H9 (cell line): ENCODE results near the gene SLC49A4. TPM values are rescaled to one million over a fixed set of nuclear protein-coding genes. Genes with fewer than 3 reads are reported as not detected.

ENCODE experiments used
- DNase-seq: peaks from one replicate; pipeline ENCODE4 v3.0.0-alpha.2; 2017
- H2AFZ ChIP-seq: one replicate; pipeline ENCODE4 v1.6.1; 2013; ENCODE audit warnings: mild to moderate bottlenecking, low read length, control low read depth, moderate library complexity
- H2AK5ac ChIP-seq: 2 replicates; pipeline ENCODE4 v1.6.1; 2013; ENCODE audit warnings: low read length, control low read depth, mixed read lengths; ENCODE audit not compliant: insufficient read length
- H2BK120ac ChIP-seq: one replicate; pipeline ENCODE4 v1.6.1; 2013; ENCODE audit warnings: low read depth, mild to moderate bottlenecking, low read length, control low read depth, inconsistent platforms; ENCODE audit not compliant: poor library complexity, severe bottlenecking
- H2BK12ac ChIP-seq: 2 replicates; pipeline ENCODE4 v1.6.1; 2013; ENCODE audit warnings: low read length, control low read depth, mixed read lengths, low read depth; ENCODE audit not compliant: insufficient read length
- H2BK15ac ChIP-seq: 2 replicates; pipeline ENCODE4 v1.6.1; 2013; ENCODE audit warnings: low read depth, low read length, control low read depth
- H2BK20ac ChIP-seq: one replicate; pipeline ENCODE4 v1.6.1; 2013; ENCODE audit warnings: low read depth, mild to moderate bottlenecking, low read length, control low read depth, inconsistent platforms; ENCODE audit not compliant: poor library complexity, severe bottlenecking
- H2BK5ac ChIP-seq: 2 replicates; pipeline ENCODE4 v1.6.1; 2013; ENCODE audit warnings: low read length, control low read depth, mixed read lengths; ENCODE audit not compliant: insufficient read length
- H3K14ac ChIP-seq: 2 replicates; pipeline ENCODE4 v1.6.1; 2013; ENCODE audit warnings: low read length, control low read depth; ENCODE audit not compliant: insufficient read depth
- H3K18ac ChIP-seq: 2 replicates; pipeline ENCODE4 v1.6.1; 2013; ENCODE audit warnings: low read depth, mild to moderate bottlenecking, mixed read lengths, low read length, control low read depth; ENCODE audit not compliant: insufficient read length
- H3K23ac ChIP-seq: 2 replicates; pipeline ENCODE4 v1.6.1; 2013; ENCODE audit warnings: low read length, control low read depth, mixed read lengths, low read depth; ENCODE audit not compliant: insufficient read length
- H3K23me2 ChIP-seq: 2 replicates; pipeline ENCODE4 v1.6.1; 2013; ENCODE audit warnings: low read depth, mild to moderate bottlenecking, mixed read lengths, low read length, control low read depth; ENCODE audit not compliant: insufficient read length, poor library complexity, severe bottlenecking
- H3K27ac ChIP-seq: 2 replicates; pipeline ENCODE4 v1.5.1; 2013; ENCODE audit warnings: low read length, control low read depth, mixed read lengths, low read depth; ENCODE audit not compliant: insufficient read length
- H3K27me3 ChIP-seq: 2 replicates; pipeline ENCODE4 v1.6.1; 2013; ENCODE audit warnings: low read length, control low read depth, inconsistent platforms; ENCODE audit not compliant: insufficient read depth
- H3K4ac ChIP-seq: 2 replicates; pipeline ENCODE4 v1.6.1; 2013; ENCODE audit warnings: low read depth, mild to moderate bottlenecking, control low read depth, inconsistent platforms, low read length, moderate library complexity
- H3K4me1 ChIP-seq: 2 replicates; pipeline ENCODE4 v1.6.1; 2013; ENCODE audit warnings: low read length, control low read depth, inconsistent platforms; ENCODE audit not compliant: insufficient read depth
- H3K4me2 ChIP-seq: 2 replicates; pipeline ENCODE4 v1.6.1; 2013; ENCODE audit warnings: low read length, control low read depth, mixed read lengths; ENCODE audit not compliant: insufficient read length, insufficient read depth
- H3K56ac ChIP-seq: 2 replicates; pipeline ENCODE4 v1.6.1; 2013; ENCODE audit warnings: low read depth, mild to moderate bottlenecking, mixed read lengths, low read length, control low read depth; ENCODE audit not compliant: insufficient read length
- H3K79me1 ChIP-seq: 2 replicates; pipeline ENCODE4 v1.6.1; 2013; ENCODE audit warnings: low read depth, mild to moderate bottlenecking, moderate library complexity, low read length, control low read depth, inconsistent platforms; ENCODE audit not compliant: insufficient read depth, poor library complexity, severe bottlenecking
- H3K79me2 ChIP-seq: 2 replicates; pipeline ENCODE4 v1.6.1; 2013; ENCODE audit warnings: low read length, control low read depth, inconsistent platforms; ENCODE audit not compliant: insufficient read depth
- H3K9ac ChIP-seq: 2 replicates; pipeline ENCODE4 v1.6.1; 2013; ENCODE audit warnings: low read length, control low read depth, mixed read lengths; ENCODE audit not compliant: insufficient read length; ENCODE audit errors: extremely low read depth
- H3K9me3 ChIP-seq: one replicate; pipeline ENCODE4 v1.6.1; 2013; ENCODE audit warnings: low read depth, low read length, inconsistent platforms; ENCODE audit not compliant: control insufficient read depth
- H3T11ph ChIP-seq: one replicate; pipeline ENCODE4 v1.6.1; 2013; ENCODE audit warnings: mild to moderate bottlenecking, low read length, control low read depth, inconsistent platforms
- H4K20me1 ChIP-seq: one replicate; pipeline ENCODE4 v1.6.1; 2013; ENCODE audit not compliant: control insufficient read depth, insufficient read length, insufficient read depth
- H4K5ac ChIP-seq: 2 replicates; pipeline ENCODE4 v1.6.1; 2013; ENCODE audit warnings: low read depth, mild to moderate bottlenecking, mixed read lengths, low read length, control low read depth; ENCODE audit not compliant: insufficient read length
- H4K8ac ChIP-seq: replicated peaks from 2 replicates; pipeline ENCODE4 v1.6.1; 2013; ENCODE audit warnings: low read length, control low read depth, mixed read lengths, low read depth; ENCODE audit not compliant: insufficient read length
- H4K91ac ChIP-seq: 2 replicates; pipeline ENCODE4 v1.6.1; 2013; ENCODE audit warnings: low read depth, mild to moderate bottlenecking, moderate library complexity, mixed read lengths, low read length, control low read depth; ENCODE audit not compliant: insufficient read length
- H3K27ac Mint-ChIP-seq, 3 experiments: 2 replicates in 2 of 3; 3 replicates in 1 of 3; pipeline ENCODE4 v1.8.0; 2020 to 2021; ENCODE audit warnings: mixed read lengths in 3 of 3, mild to moderate bottlenecking in 1 of 3, moderate library complexity in 1 of 3
- H3K27me3 Mint-ChIP-seq: 2 replicates; pipeline ENCODE4 v1.8.0; 2021; ENCODE audit warnings: low read depth, mild to moderate bottlenecking, moderate library complexity, mixed read lengths
- H3K36me3 Mint-ChIP-seq, 3 experiments: 2 replicates in 2 of 3; 3 replicates in 1 of 3; pipeline ENCODE4 v1.8.0; 2020 to 2021; ENCODE audit warnings: low read depth in 3 of 3, mixed read lengths in 3 of 3; ENCODE audit not compliant: insufficient read depth in 1 of 3
- H3K4me1 Mint-ChIP-seq, 2 experiments: 2 replicates each; pipeline ENCODE4 v1.8.0; 2020; ENCODE audit warnings: mixed read lengths in 2 of 2
- H3K4me3 Mint-ChIP-seq, 2 experiments: 2 replicates in 1 of 2; 3 replicates in 1 of 2; pipeline ENCODE4 v1.8.0; 2020 to 2021; ENCODE audit warnings: mild to moderate bottlenecking in 2 of 2, mixed read lengths in 2 of 2, moderate library complexity in 1 of 2
- H3K9me3 Mint-ChIP-seq, 2 experiments: 2 replicates in 1 of 2; 3 replicates in 1 of 2; pipeline ENCODE4 v1.8.0; 2020; ENCODE audit warnings: mild to moderate bottlenecking in 2 of 2, mixed read lengths in 2 of 2, moderate library complexity in 1 of 2
- CTCF ChIP-seq: fragments of 200-600 bp; sonication (generic); conservative IDR thresholded peaks from 3 replicates; pipeline ENCODE4 v1.8.0; 2021; ENCODE audit warnings: antibody characterized with exemption, mild to moderate bottlenecking
- WGBS: extraction: QIAGEN DNeasy Blood & Tissue Kit; methylation state at CpG from one replicate; pipeline ENCODE4 v1.1.7; 2013; ENCODE audit warnings: missing lambda C conversion rate, low lambda C conversion rate, mixed read lengths; ENCODE audit not compliant: insufficient read length; ENCODE audit errors: extremely low coverage; 5-methylcytosine and 5-hydroxymethylcytosine counted together
- total RNA-seq: library from RNA; stranded (reverse); gene quantifications from 2 replicates; pipeline ENCODE4 v1.2.1, GENCODE V29; 2021

SLC49A4 gene
- total RNA-seq, 1 experiment from 2014 or later, result 10.7 TPM

GRCh38 chr3:122916084-122916483 lies 121.2 kb downstream of the SLC49A4 start:
- Histone ChIP-seq H3K18ac (no peak overlapping the region), H3K27me3 (no peaks in the 10 kb centered on the region; the same call in 1 of the 2 replicates), H3K56ac (no peak overlapping the region), H3T11ph (no peak overlapping the region), H3K27ac (no peak overlapping the region), H3K4ac (no peak overlapping the region), H2AK5ac (no peak overlapping the region), H4K5ac (no peak overlapping the region), H4K8ac (no peak overlapping the region), H2BK120ac (no peak overlapping the region), H3K4me2 (no peak overlapping the region), H3K14ac (no peak overlapping the region), H4K20me1 (no peaks in the 10 kb centered on the region), H2BK15ac (no peak overlapping the region), H3K9ac (no peak overlapping the region), H3K79me2 (no peaks in the 10 kb centered on the region), H4K91ac (no peak overlapping the region), H3K4me1 (no peaks in the 10 kb centered on the region), H2BK5ac (no peak overlapping the region), H3K23ac (no peak overlapping the region), H3K9me3 (no peaks in the 10 kb centered on the region), H2BK20ac (no peak overlapping the region), H2BK12ac (no peak overlapping the region), H2AFZ (no peak overlapping the region), H3K23me2 (no peaks in the 10 kb centered on the region), H3K79me1 (no peaks in the 10 kb centered on the region)
- H3K9me3 Mint-ChIP-seq, result no peaks in the 10 kb centered on the region
- H3K4me1 Mint-ChIP-seq, result no peaks in the 10 kb centered on the region
- no peak for TF ChIP-seq CTCF
- peaks cover 0 to 2% (median 0%) of the 10 kb centered on the region in 3 experiments; a peak in 3 of 7 replicates for H3K36me3 Mint-ChIP-seq
- no peak overlapping the region for H3K27ac Mint-ChIP-seq
- peaks cover 17% of the 10 kb centered on the region for H3K27me3 Mint-ChIP-seq
- DNase-seq, result no peak
- WGBS, result no CpG with 5 or more reads among the region's 4 CpGs
- no peak overlapping the region for H3K4me3 Mint-ChIP-seq
